HG02642 (cell line): ENCODE measurements around the gene SNAP47.

Experiments used
- ATAC-seq: cut with Tn5 transposase; IDR thresholded peaks from one replicate; pipeline ENCODE4 v1.9.1; 2021; ENCODE audit warnings: mild to moderate bottlenecking; ENCODE audit not compliant: unreplicated experiment, poor library complexity

Gene SNAP47

DNA sequence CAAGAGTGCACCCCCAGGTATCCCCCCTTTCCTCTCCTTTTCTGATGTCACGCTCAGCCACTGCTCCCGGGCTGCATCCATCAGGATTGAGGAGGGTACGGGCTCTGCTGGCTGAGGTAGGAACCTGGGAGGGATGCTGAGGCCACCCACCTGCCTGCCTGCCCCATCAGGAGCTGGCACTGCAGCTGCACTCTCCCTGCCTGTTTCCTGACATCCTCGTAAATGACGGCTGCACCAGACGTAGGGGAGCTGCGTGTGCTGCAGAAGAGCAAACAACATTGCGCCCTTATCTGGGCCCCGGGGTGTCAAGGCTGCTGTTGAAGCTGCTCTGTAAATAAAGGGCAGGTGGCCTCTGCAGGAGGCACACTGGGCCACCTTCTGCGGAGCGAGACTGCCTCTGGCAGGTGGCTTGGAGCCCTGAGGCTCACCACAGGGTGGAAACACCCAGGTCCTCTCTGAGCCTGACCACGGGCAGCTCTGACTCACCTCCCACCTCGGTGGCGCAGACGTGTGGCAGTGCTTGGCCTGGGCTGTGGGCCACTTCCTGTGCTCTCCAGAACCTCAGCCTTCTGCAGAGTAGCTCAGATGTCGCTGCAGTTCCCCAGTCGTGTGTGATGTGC, 30.9 kb downstream of the SNAP47 start:
- peak; percentile 37 for ATAC-seq

DNA sequence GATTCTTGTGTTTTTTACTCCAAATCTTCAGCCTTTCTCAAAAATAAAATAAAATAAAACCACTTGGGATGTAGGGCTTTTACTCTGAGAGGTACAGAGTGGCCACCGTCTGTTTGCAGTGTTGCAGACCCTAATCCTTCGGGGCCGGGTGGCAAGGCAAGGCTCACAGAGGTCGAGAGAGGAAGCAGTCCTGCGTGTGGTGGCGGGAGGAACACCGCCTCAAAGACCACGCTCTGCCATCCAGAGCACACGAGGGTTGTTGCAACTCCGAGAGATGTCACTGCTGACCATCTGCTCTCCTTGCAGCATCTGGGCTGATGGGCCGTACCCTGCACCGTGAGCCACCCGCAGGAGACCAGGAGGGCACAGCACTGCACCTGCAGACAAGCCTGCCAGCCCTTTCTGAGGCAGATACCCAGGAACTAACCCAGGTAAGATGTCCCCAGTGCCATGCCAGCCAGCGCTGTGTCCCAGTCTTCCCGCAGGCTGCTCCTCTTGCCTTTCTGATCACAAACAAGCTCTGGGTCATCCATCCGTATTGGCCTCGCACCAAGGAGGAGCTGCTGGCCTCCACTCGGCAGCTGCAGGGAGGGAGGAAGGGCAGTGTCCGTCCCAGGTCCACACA, 31.5 kb downstream of the SNAP47 start:
- no peak for ATAC-seq

DNA sequence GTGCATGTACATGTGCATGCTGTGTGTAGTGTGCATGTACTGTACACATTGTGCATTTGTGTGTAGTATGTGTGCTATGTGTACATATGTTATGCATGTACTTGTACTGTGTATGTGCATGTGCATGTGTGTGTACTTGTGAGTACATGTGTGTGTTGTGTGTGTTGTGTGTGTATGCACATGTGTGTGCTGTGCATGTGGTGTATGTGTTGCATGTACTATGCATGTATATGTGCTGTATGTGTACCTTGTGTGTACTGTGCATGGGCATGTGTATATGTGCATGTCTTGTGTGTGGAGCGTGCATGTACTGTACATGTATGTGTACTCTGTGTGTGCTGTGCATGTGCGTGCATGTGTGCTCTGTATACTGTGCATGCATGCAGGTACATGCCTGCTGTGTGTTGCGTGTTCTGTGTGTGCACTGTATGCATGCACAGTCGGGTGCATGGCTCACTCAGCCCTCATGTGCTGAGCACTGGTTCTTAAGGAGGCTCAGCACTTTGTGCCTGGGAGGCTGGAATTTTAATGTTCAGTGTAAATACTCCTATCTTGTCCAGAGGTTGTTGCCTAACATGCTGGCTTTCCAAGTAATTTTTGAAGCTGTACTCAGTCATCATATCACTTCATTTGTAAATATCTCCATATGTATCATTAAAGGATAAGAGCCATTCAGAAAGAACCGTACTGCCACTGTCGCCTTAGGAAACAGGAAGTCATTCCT, 32.3 kb downstream of the SNAP47 start:
- no peak for ATAC-seq

DNA sequence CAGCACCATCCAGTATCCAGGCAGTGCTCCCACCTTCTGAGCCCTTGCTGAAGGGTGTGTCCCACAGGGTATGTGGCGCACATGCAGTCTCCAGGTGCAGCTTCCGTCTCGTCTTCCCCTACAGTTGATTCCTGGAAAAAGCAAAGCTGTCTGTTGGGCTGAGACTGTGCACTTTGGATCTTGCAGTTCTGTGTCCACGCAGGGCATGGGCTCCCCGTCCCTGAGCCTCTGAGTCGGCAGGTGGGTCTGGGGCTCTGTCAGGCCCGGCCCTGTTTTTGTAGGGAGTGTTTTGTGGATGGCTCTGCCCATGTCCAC, 32.8 kb downstream of the SNAP47 start:
- no peak for ATAC-seq

DNA sequence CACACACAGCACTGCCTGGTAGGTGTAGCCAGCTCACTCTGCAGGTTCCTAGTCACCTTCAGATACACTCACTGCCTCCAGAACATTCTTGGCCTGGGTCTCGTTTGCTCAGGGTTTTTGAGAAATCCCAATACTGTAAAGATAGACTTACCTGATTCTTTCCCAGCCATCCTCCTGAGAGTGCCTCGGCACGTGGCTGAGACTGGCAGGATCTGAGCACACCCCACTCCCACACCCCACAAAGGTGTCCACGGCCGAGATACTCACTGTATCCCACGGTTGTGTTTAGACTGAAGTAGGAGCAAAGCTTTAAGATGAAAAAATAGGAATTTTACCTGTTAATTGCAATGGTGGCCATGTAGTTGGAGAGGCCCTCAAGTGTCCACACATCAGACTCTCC, 33.4 kb downstream of the SNAP47 start:
- ATAC-seq: no peak

DNA sequence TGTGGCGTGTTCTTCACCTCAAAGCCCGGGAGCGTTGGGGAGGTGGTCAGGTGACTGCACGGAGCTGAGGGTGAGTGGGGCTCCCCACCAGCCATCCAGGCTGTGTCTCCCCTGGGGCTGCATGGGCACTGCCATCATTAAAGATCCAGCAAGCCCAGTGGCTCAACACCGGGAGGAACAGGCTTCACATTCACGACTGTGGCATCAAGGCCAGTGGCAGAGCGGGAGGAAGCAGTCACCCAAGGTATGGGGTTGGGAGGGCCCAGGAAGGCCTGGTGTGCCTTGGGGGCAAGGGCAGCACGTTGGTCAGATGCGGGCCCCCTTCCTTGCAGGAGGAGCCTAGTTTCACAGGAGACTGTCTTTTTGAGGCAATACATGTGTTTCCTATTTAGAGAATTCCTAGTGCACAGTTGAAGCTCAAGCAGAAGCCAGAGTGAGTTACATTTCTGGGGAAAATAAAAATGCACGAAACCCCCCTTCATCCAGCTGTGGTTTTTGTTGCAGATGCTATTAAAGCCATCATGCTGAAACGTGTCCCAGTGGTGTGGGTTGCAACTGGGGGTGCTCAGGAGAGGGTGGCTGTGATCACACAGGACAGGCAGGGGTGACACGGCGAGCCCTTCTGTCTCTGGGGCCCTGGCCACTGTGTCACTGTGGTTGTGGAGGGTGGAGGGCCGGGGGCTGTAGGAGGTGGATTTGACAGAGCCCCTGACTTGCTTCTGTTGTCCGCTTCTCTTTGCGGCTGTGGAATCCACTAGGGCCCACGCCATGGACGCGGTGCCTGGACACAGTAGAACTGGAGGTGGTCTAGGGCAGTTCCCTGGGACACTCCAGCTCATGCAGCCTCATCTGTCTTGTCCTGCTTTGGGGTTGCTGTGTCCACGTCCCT, 34.1 kb downstream of the SNAP47 start:
- no peak for ATAC-seq

DNA sequence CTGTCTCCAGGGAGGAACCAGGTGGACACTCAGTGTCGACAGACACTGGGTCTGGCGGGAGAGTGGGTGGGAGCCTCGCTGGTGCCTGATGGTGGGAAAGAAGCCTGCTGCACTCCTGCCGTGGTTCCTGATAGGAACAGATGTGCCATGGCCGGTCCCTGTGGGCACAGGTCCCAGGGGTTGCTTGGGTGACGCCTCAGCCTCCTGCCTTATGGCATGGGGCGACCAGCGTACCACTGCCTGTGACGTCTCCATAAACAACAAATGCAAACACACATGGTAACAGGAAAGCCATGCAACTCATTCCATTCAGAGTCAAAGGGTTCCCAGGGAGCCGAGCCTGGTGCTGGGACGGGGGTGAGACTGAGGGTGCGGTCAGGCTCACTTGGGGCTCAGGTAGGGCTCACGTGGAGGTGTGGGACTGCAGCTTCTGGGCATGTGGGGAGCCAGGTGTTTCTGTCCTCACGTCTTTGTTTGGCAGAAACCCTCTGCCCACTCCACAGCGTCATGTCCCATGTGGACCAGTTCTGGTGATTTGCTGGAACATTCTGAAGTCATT, 34.8 kb downstream of the SNAP47 start:
- no peak for ATAC-seq

DNA sequence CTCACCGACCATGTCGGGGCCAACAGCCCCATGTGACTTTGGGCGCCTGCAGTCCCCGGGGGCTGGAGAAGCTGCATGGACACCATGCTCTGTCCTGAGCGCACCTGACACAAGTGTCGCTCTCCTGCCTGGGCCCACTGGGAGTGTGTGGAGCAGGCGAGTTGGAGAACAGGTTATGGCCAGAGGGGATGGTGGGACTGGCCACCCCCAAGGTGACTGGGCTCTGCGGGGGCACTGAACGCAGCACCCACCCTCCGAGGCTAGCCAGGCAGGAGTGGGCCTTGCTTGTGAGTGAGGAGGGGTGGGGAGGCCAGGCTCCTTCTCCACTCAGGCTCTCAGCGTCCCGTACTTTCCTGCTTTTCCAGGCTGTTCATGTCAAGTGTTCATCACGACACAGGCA, 35.6 kb downstream of the SNAP47 start:
- no peak for ATAC-seq

DNA sequence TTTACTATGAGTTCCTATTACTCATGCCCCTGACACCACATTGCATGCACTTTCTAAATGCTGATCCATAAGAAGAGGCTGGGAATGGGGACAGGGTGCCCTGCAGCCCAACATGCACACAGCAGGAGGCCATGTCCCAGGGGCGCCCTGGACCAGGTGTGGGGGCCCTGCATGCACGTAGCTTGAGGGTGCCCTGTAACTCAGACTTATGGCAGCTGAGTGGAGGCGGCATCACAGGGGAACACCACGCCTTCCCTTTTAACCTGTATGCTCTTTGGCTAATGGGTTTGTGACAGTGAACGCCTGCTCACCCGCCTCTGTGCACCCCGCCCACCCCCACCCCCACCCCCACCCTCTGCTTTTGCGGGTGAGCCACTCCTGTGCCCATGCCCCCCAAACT, 36.1 kb downstream of the SNAP47 start:
- ATAC-seq: no peak

DNA sequence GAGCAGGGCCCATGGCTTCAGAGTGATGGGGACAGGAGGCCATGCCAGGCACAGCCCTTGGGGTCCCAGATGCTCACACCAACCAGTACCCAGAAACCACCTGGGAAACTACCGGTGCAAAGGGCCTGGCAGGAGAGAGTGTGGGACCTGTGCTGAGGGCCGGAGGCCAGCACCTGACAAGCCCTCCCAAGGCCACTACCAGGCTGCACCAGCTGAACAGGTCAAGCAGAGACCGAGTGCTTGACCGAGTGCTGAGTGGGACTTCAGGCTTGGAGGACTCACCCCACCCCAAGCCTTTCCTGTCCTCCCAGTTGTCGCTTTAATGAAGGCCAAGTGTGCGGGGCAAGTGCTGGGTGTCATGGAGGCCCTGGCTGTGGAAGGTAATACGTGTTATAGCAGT, 36.5 kb downstream of the SNAP47 start:
- ATAC-seq: no peak

DNA sequence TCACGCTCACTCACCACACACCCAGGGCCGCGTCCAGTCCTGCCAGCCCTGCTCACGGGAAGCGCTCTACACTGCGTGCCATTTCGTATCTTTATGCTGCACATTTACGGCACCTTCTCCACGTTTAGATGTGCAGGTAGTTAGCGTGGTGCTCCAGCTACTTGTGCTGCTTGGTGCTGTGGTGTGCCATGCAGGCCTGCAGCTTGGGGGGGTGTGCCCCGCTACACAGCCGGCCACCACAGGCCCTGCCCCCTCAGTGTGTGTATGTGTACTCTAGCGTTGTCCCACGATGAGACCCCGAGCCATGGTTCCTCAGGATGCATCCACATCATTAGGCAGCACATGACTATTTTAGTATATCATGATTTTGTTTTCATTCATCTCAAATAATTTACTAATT, 38.3 kb downstream of the SNAP47 start:
- ATAC-seq: no peak

DNA sequence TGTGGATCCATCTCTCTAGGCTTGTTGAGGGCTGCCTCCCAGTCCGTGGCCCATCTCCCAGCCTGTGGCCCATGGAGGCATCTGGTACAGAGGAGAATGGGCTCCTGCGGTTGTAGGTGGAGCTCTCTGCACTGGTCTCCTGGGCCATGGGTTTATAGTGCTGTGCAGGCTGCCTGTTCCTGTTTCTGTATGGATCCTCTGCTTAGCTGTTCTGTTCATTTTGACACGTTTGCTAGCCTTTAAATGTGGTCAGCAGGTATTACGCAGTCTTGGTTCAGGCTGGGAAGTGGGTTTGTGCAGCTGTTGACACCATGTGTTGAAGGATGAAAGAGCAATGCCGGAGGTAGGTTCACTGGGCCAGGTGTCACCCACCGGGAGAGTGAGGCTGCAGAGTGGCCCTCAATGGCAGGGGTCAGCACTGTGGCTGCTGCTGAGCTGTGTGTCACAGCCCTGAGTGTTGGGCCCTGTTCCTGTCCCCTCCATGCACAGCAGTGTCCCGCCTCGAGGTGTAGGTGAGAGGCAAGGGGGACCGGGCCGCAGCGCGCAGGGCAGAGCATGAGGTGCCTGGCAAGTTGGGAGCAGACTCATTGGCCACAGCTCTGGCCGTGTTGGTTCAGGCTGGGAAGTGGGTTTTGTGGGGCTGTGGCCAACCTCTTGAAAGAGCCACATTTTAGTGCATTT, 39.0 kb downstream of the SNAP47 start:
- no peak for ATAC-seq

DNA sequence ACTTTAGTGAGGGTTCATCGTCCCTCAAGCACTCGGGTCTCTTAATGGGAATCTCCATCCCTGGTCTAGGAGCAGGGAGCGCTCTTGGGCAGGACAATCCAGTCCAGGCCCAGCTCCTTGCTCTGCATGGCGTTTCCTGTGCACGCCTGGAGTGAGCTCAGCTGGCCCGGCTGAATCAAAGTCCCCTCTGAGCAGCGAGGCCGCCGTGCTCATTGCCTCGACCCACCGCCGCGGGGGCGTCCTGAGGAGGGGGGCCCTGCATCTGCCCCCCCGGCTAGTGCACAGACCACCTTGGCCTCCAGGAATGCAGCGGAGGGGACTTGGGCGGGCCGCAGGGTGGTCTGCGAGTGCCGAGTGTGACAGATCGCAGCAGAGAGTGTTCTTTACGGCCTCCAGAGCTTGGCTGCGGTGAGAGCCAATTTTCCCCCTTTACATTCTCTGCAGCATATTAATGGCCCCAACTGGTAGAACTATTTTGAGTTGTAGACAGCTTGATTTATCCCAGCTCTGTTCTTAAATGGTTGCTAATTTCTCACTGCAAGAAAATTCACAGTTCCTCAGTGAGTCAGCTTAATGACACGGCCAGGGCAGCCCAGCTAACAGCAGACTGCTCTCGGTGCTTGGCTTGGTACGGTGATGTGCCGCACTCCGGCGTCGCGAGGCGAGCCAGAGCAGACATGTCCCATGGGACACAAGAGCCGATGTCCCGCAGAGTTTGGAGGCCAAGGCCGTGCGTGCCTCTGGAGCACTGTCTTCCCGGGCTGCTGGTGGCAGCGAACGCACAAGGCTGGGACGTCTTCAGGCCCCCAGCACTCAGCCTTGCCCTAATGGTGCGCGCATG, 39.8 kb downstream of the SNAP47 start:
- ATAC-seq: no peak

DNA sequence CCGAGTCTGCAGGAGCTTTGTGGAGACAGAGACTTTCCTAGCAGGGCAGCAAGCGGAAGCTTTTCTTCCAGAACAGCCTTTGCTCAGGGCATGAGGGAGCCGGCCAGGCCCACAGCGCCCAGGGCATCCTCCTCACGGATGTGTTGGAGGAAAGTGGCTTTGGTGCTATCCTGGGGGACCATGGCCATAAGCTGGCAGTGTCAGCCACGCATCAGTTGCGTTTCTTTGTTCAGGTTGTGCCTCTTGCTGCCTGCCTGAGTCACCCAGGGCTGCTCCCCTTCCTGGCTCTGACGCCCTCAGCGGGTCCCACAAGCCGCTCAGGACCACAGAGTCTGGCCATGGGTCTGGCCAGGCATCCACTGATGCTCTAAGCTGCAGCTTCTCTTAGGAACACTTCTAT, 40.6 kb downstream of the SNAP47 start:
- no peak for ATAC-seq

DNA sequence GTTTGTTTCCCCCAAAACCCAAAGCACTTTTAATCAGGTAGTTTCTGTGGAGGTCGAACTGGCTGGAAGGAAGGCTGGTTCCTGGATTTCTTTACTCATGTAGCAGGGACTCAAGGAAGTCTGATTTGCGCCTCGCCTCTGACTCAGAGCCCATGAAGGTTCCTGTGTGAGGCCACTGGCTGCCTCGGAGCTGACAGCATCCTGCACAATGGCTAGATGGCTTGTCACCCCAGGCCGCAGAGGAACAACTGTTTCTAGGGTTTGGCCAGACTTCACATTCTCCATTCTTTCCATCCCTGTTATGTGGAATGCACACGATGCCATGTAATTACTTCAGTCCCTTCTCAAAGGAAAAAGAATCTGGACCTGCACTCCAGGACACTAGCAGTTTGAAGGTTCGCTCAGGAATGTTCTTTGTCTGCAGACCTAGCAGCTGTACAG, 41.1 kb downstream of the SNAP47 start:
- no peak for ATAC-seq

DNA sequence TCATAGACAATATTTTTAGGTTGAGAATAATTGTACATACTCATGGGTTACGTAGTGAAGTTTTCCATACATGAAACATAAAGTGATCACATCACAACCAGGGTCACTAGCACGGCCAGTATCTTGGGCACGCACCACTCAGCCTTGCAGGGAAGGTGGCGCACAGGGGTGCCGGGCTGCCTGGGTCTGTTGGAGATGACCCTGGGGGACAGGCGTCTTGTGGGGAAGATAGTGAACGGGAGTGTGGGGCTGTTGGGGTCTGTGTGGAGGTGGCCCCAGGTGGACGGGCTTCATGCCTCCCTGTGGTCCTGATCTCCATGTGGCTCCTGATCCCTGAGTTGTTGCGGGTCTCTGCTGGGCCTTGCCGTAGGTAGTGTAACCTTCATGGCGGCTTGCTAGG, 41.9 kb downstream of the SNAP47 start:
- ATAC-seq: no peak

DNA sequence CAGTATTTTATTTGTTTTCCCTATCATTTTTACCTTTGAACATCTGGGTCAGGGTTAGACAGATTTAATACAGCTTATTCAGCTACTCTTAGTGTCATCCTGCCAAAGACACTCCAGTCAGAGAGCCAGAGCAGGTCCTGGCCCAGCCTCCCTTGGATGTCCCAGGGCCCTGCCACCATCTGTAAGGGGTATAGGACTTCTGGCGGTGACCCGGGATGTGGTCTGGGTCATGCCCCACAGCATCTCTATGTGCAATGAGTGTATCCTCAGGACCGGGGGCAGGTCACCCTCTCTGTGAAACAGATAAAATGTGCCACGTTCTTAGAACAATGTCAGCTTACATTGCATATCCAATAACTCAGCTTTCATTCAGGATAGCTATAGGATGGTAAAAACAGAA, 42.4 kb downstream of the SNAP47 start:
- ATAC-seq: no peak

DNA sequence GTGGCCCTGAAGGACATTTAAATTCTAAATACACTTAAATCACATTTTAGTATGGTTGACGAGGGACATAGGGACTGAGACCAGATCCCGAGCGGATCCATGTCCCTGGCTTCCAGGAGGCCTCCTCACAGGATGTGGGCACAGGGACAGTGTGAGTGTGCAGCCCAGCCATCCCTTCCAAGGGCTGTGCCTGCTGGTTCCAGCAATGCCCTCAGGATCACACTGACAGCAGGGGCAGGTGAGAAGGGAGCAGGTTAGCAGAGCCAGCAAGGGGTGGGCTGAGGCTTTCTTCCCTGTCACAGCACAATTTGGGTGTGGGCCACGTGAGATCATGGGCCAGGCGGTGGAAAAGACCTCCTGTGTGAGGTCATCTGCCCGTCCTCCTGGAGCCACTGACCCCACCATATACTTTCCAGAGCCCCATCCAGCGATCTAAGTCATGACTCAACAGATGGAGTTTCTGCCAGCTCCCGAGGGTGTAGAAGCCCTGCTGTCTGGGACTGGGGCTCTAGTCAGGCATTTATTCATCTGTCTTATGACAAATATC, 43.2 kb downstream of the SNAP47 start:
- no peak for ATAC-seq

DNA sequence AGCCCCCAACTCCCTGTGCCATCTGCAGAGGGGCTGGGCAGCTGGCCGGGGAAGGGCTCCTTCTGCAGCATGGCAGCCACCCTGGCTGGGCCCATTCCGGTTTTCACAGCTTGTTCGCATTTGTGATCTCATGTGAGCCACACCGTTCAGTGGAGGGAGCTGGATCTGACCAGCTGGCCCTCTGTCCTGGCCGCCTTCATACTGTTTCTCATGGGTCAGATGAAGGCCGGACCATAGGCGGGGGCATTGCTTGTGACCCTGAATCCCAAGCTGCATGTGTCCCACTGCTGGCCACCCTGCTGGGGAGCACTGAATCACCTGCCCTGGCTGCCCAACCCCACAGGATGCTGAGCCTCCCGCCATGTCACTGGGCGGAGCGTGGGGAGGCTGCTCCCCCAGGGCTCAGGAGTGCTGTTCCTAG, 43.8 kb downstream of the SNAP47 start:
- no peak for ATAC-seq
